Activated naive CD8-positive, alpha-beta T cell (primary cell): ENCODE measurements around the gene MEIG1.
"Not testable (repeated sequence)": the region's sequence is repeated elsewhere in the genome, so short reads cannot be mapped to it uniquely, and the experiment has no call there.

Experiments used
- H3K27ac Mint-ChIP-seq: one replicate; pipeline ENCODE4 v1.8.0; 2021; ENCODE audit warnings: mixed read lengths
- H3K27me3 Mint-ChIP-seq: one replicate; pipeline ENCODE4 v1.8.0; 2021; ENCODE audit warnings: mixed read lengths
- H3K36me3 Mint-ChIP-seq: one replicate; pipeline ENCODE4 v1.8.0; 2021; ENCODE audit warnings: mixed read lengths
- H3K4me1 Mint-ChIP-seq: one replicate; pipeline ENCODE4 v1.8.0; 2021; ENCODE audit warnings: low read depth, mixed read lengths
- H3K4me3 Mint-ChIP-seq: one replicate; pipeline ENCODE4 v1.8.0; 2021; ENCODE audit warnings: mild to moderate bottlenecking, mixed read lengths
- H3K9me3 Mint-ChIP-seq: one replicate; pipeline ENCODE4 v1.8.0; 2021; ENCODE audit warnings: low read depth, mixed read lengths

Gene MEIG1

GRCh38 chr10:14991035-14991749, 32.0 kb downstream of the MEIG1 start:
- H3K36me3 Mint-ChIP-seq, H3K27ac Mint-ChIP-seq, H3K27me3 Mint-ChIP-seq, H3K9me3 Mint-ChIP-seq, H3K4me1 Mint-ChIP-seq, H3K4me3 Mint-ChIP-seq: not testable (repeated sequence)

GRCh38 chr10:14992336-14992735, 33.1 kb downstream of the MEIG1 start:
- not testable (repeated sequence) for H3K4me1 Mint-ChIP-seq, H3K36me3 Mint-ChIP-seq, H3K9me3 Mint-ChIP-seq, H3K27ac Mint-ChIP-seq, H3K27me3 Mint-ChIP-seq, H3K4me3 Mint-ChIP-seq

- H3K27me3 Mint-ChIP-seq, H3K4me3 Mint-ChIP-seq, H3K9me3 Mint-ChIP-seq, H3K4me1 Mint-ChIP-seq, H3K36me3 Mint-ChIP-seq, H3K27ac Mint-ChIP-seq: not testable (repeated sequence)
Measured at GRCh38 chr10:14993500-14994455, 34.6 kb downstream of the MEIG1 start.

GRCh38 chr10:14995964-14996565, 36.9 kb downstream of the MEIG1 start:
- Mint-ChIP-seq H3K27ac (no peak overlapping the region), H3K27me3 (no peaks in the 10 kb centered on the region), H3K4me3 (peak overlapping the region; percentile 30), H3K9me3 (no peaks in the 10 kb centered on the region), H3K36me3 (no peaks in the 10 kb centered on the region), H3K4me1 (no peaks in the 10 kb centered on the region)

- H3K27me3 Mint-ChIP-seq, H3K4me1 Mint-ChIP-seq, H3K9me3 Mint-ChIP-seq, H3K27ac Mint-ChIP-seq, H3K36me3 Mint-ChIP-seq, H3K4me3 Mint-ChIP-seq: not testable (repeated sequence)
Measured at GRCh38 chr10:15013530-15013929, 54.3 kb downstream of the MEIG1 start.

GRCh38 chr10:15015451-15015850, 56.3 kb downstream of the MEIG1 start:
- Mint-ChIP-seq H3K27ac (no peak overlapping the region), H3K36me3 (no peaks in the 10 kb centered on the region), H3K4me3 (no peak overlapping the region), H3K9me3 (no peaks in the 10 kb centered on the region), H3K4me1 (no peaks in the 10 kb centered on the region), H3K27me3 (peaks cover 3% of the 10 kb centered on the region)

GRCh38 chr10:15020966-15021365, 61.8 kb downstream of the MEIG1 start:
- not testable (repeated sequence) for H3K4me1 Mint-ChIP-seq, H3K9me3 Mint-ChIP-seq, H3K4me3 Mint-ChIP-seq, H3K36me3 Mint-ChIP-seq, H3K27ac Mint-ChIP-seq, H3K27me3 Mint-ChIP-seq
